Measurements from ENCODE around the gene WWTR1.

- TF ChIP-seq POLR2A (IDR thresholded peaks at IDR 0.05; ENCODE audit: low read depth, low read length): no peak
- no peak for TF ChIP-seq POLR2AphosphoS5 (IDR thresholded peaks at IDR 0.05; ENCODE audit: low read depth, low read length)
- TF ChIP-seq TAF1 (IDR thresholded peaks at IDR 0.05; ENCODE audit: low read depth, low read length): no peak
- no peak for TF ChIP-seq PAX5 (IDR thresholded peaks at IDR 0.05; ENCODE audit: insufficient read depth, low read length, severe bottlenecking)
- TF ChIP-seq SPI1 (IDR thresholded peaks at IDR 0.05; ENCODE audit: low read depth, low read length): no peak
These were observed 4.3 kb downstream of the WWTR1 start for GRCh38 chr3:149653564-149653963.

Data from GM12891 (cell line).